Body of pancreas (tissue), 4 donors: ENCODE measurements around the gene ZC3H4. TPM values are rescaled to one million over a fixed set of nuclear protein-coding genes. Genes with fewer than 3 reads are reported as not detected.

ENCODE experiments used
- ATAC-seq: fragments of 150-250 bp; one replicate; pipeline ENCODE4 v1.9.1; 2016
- DNase-seq, 4 donors: peaks; one replicate each; pipeline ENCODE4 v3.0.0-alpha.2; 2019
- H3K27ac ChIP-seq, 4 donors: fragments of 200-600 bp; sonication (generic); 1 replicate in 3 of 4; 2 replicates in 1 of 4; pipeline versions ENCODE4 v1.5.1 to v1.6.1; 2016 to 2019; ENCODE audit warnings: mild to moderate bottlenecking in 1 of 4, mixed read lengths in 1 of 4, moderate library complexity in 1 of 4
- H3K27me3 ChIP-seq, 2 donors: fragments of 200-600 bp; sonication (generic); one replicate each; pipeline ENCODE4 v1.6.0; 2016; ENCODE audit warnings: mild to moderate bottlenecking in 1 of 2
- H3K36me3 ChIP-seq, 2 donors: fragments of 200-600 bp; sonication (generic); replicated peaks in 1 of 2; 2 replicates each; pipeline ENCODE4 v1.5.1; 2016; ENCODE audit warnings: low read depth in 2 of 2; ENCODE audit not compliant: insufficient read depth in 1 of 2
- H3K4me1 ChIP-seq: fragments of 200-600 bp; sonication (generic); one replicate; pipeline ENCODE4 v1.6.0; 2016
- H3K4me3 ChIP-seq, 2 donors: fragments of 200-600 bp; sonication (generic); 1 replicate in 1 of 2; 2 replicates in 1 of 2; pipeline ENCODE4 v1.5.1; 2016 to 2019
- H3K9me3 ChIP-seq, 3 donors: fragments of 200-600 bp; sonication (generic); 1 replicate in 2 of 3; 2 replicates in 1 of 3; pipeline ENCODE4 v1.5.1; 2016
- CTCF ChIP-seq, 7 experiments: fragments of 450-650 bp in 4 of 7; fragments of 200-600 bp in 3 of 7; sonication (generic) in 3 of 7; IDR thresholded peaks; one replicate each; pipeline ENCODE4 v1.5.1; 2016 to 2019; ENCODE audit warnings: antibody characterized with exemption in 7 of 7
- POLR2A ChIP-seq, 3 donors: fragments of 450-650 bp; IDR thresholded peaks; one replicate each; pipeline ENCODE4 v1.6.1; 2016; ENCODE audit warnings: antibody characterized with exemption in 3 of 3, mild to moderate bottlenecking in 2 of 3
- WGBS, 2 donors: methylation state at CpG; one replicate each; pipeline ENCODE4 v1.1.5; 2017; 5-methylcytosine and 5-hydroxymethylcytosine counted together
- intact Hi-C: fragments of 100-400 bp; cut with DNase I; formaldehyde crosslinking; loops from one replicate; pipeline ENCODE4 v1.15.1; 2023
- total RNA-seq, 2 donors: library from RNA; depleted of rRNA; stranded (reverse); fragments of >200 nt; gene quantifications; one replicate each; pipeline ENCODE4 v1.1.0, GENCODE V29; 2016

Gene ZC3H4
- total RNA-seq, 2 donors from 2014 or later: 18.9 to 34.3 TPM

- Histone ChIP-seq H3K27ac (peak overlapping the region in 3 of 4 donors; percentile 84 to 93 (median 92)), H3K27me3 (no peaks in the 10 kb centered on the region), H3K4me3 (no peak overlapping the region), H3K36me3 (no peaks in the 10 kb centered on the region), H3K9me3 (no peaks in the 10 kb centered on the region), H3K4me1 (peaks cover 71% of the 10 kb centered on the region)
- intact Hi-C loops: no loop called here
- ATAC-seq (no peak), DNase-seq (no peak)
- 85 to 90% methylated on average over 6 of the region's 6 CpGs for WGBS, 2 donors
- TF ChIP-seq CTCF (IDR thresholded peaks at IDR 0.05) (no peak), POLR2A (IDR thresholded peaks at IDR 0.05) (no peak)
These were observed 15.0 kb downstream of the ZC3H4 start for GRCh38 chr19:47098608-47099007.

DNA sequence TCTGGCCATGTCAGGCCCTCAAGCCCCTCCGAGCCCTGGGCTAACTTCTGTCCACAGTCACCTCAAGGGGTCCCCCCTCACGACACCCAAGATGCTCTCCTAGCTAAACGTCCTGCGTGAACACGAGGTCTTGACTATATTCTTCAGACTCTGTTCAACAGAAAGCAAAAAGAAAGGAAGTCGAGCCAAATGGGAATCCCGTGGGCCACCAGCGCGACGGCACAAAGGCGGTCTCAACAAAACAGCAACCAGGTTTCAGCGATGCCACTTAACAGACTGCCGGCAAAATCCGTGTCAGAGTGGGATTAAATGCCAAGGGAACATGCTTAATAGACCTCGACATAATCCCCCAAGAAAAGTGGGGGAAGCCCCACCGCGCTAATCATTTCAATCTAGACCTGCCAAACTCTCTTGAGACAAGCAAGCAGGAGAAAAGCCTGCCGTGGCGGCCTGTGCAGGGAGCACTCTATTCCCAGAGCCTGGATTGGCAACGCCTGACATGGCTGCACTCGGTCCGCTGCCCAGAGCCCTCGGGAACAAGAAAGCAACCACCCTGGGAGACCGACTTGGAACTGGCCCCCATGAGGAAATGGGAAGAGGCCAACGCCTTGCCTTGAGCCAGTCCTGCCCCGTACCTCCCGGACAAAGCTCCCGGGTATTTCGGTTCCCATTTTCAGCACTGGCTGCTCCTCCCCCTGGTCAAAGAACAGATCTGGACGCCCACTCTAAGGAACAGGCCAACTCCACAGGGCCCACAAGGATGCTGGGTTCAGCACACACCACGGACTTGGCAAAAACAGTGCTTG, 16.0 kb downstream of the ZC3H4 start:
- Histone ChIP-seq H3K4me3 (no peak overlapping the region), H3K9me3 (no peaks in the 10 kb centered on the region), H3K27me3 (no peaks in the 10 kb centered on the region), H3K36me3 (peaks cover 0 to 3% of the 10 kb centered on the region in 2 donors), H3K27ac (peak overlapping the region; percentile 84 to 95 (median 92)), H3K4me1 (peaks cover 71% of the 10 kb centered on the region)
- no peak for ATAC-seq
- TF ChIP-seq POLR2A (IDR thresholded peaks at IDR 0.05) (no peak), CTCF (IDR thresholded peaks at IDR 0.05) (no peak)
- DNase-seq: no peak
- WGBS, 2 donors: 80 to 88% methylated on average over 20 to 31 of the region's 31 CpGs
- intact Hi-C loops: no loop called here

DNA sequence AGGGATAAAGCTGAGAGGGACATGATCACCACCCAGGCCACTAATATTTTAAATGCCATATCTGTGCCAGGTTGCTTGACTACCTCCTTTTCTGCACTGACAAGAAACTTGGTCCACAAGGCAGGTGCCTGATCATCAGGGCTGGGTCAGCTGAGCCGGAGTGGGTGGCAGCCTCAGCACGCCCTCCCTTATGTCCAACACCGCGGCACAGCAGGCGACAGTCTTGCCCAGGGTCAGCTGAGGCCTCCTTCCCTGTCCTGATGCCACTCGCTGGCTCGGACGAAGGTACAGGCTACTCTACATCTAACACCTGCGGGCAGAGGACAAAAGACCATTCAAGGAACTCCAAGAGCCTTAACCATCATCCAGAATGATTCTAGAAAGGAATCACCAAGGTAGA, 16.9 kb downstream of the ZC3H4 start:
- ATAC-seq (peak; percentile 48), DNase-seq (peak; percentile 49 to 64 (median 58))
- Histone ChIP-seq H3K36me3 (peaks cover 0 to 3% of the 10 kb centered on the region in 2 donors), H3K27ac (peak overlapping the region; percentile 84 to 95 (median 92)), H3K4me1 (peaks cover 73% of the 10 kb centered on the region), H3K4me3 (no peak overlapping the region), H3K27me3 (no peaks in the 10 kb centered on the region), H3K9me3 (no peaks in the 10 kb centered on the region)
- TF ChIP-seq POLR2A (IDR thresholded peaks at IDR 0.05) (no peak), CTCF (IDR thresholded peaks at IDR 0.05) (no peak)
- intact Hi-C loops: no loop called here
- 10 to 13% methylated on average over 7 to 9 of the region's 9 CpGs for WGBS, 2 donors

GRCh38 chr19:47096100-47096704, 17.4 kb downstream of the ZC3H4 start:
- peak in 4 of 7 experiments; percentile 17 to 31 (median 26) for TF ChIP-seq CTCF (IDR thresholded peaks at IDR 0.05)
- peak in 2 of 3 donors; percentile 50 to 53 for TF ChIP-seq POLR2A (IDR thresholded peaks at IDR 0.05)
- WGBS, 2 donors: 8 to 27% methylated on average over 11 to 12 of the region's 12 CpGs
- intact Hi-C loops: no loop called here
- Histone ChIP-seq H3K36me3 (peaks cover 0 to 3% of the 10 kb centered on the region in 2 donors), H3K9me3 (no peaks in the 10 kb centered on the region), H3K27me3 (no peaks in the 10 kb centered on the region), H3K4me3 (no peak overlapping the region), H3K27ac (peak overlapping the region; percentile 84 to 95 (median 92)), H3K4me1 (peaks cover 73% of the 10 kb centered on the region)
- ATAC-seq: peak; percentile 94
- peak; percentile 96 to 99 (median 98) for DNase-seq
